GM15510 (cell line): ENCODE measurements around the gene DNAJB4.

Experiments
- POLR2A ChIP-seq: IDR thresholded peaks from 3 replicates; pipeline ENCODE4 v1.6.1; 2011; ENCODE audit warnings: borderline replicate concordance; ENCODE audit not compliant: insufficient read length; ENCODE audit errors: extremely low read depth

Gene DNAJB4

GRCh38 chr1:78009276-78009675 is 4.5 kb downstream of the DNAJB4 start:
- TF ChIP-seq POLR2A = no peak

DNA sequence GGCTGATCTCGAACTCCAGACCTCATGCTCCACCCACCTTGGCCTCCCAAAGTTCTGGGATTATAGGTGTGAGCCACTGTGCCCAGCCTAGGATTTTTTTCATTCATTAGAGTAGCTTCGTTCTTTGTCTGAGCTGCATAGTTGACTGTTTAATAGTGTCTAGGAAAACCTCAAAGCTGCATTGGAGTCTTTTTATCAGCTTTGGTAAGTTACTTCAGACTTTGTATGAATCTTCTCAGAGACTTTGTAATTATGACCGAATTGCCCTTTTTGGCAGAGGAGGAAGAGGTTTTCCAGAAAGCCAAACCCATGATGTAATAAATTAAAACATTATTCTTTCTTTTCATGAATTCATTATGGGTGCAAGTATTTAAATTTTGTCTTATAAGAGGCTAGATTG is 5.1 kb downstream of the DNAJB4 start:
- TF ChIP-seq POLR2A = no peak

- TF ChIP-seq POLR2A = no peak
Measured at GRCh38 chr1:78011050-78011449, 6.3 kb downstream of the DNAJB4 start.

- TF ChIP-seq POLR2A = no peak
Measured at GRCh38 chr1:78015148-78015547, 10.4 kb downstream of the DNAJB4 start.

DNA sequence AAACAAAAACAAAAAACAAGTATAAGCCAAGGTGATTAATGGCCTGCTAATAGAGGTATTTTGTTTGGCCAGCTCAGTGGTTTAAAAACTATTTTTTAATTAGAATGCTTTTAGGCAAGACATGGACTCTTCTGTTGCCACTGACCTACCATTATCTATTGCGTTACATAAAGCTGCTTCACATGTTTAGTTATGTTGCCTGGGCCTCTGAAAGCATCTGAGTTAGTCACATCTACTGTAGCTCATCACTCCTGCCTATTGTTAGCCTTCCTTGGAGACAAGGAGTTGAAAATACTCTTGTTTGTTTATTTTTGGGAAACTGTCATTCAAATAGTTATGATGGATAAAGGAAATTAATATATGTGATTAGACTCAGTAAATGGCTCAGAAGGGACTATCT is 14.3 kb downstream of the DNAJB4 start:
- no peak for TF ChIP-seq POLR2A

- TF ChIP-seq POLR2A = no peak
Measured at GRCh38 chr1:78029793-78030192, 25.1 kb downstream of the DNAJB4 start.

- TF ChIP-seq POLR2A = no peak
Measured at GRCh38 chr1:78032996-78033796, 28.5 kb downstream of the DNAJB4 start.

DNA sequence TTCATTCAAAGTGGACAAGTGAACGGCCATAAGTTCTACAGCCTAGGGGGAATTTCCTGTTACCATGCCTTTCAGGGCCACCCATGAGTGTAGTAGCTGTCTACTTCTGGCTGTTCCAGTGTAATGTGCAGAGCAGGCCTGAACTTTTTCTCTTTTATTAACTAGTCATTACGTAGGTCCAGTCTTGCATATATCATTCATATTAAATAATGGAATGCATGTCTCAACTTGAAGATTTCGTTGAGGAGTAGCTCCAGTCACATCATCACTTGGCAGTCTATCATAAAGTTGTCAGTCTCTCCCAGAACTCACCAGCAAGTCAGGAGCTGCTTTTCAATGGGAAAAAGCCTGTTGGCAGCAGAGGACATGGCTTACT is 29.0 kb downstream of the DNAJB4 start:
- TF ChIP-seq POLR2A = no peak

DNA sequence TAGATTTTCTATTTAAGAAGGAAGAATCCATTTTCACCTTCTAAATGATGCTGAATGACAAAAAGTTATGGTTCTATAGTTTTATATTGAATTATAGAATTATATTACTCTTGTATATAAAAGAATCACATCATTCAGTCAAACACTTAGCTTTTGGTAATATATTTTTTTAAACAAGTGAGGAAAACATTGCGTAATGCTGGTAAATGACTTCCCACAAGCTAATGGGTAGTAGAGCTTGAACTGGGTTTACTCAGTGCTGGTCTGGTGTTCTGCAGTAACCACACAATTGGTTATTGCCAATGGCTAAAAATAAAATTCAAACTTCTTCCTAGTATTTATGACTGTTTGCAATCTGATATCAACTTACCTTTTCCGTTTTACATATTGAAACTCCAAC is 30.4 kb downstream of the DNAJB4 start:
- TF ChIP-seq POLR2A = no peak

GRCh38 chr1:78036450-78036849 is 31.7 kb downstream of the DNAJB4 start:
- no peak for TF ChIP-seq POLR2A

GRCh38 chr1:78038071-78038470 is 33.3 kb downstream of the DNAJB4 start:
- TF ChIP-seq POLR2A = no peak

DNA sequence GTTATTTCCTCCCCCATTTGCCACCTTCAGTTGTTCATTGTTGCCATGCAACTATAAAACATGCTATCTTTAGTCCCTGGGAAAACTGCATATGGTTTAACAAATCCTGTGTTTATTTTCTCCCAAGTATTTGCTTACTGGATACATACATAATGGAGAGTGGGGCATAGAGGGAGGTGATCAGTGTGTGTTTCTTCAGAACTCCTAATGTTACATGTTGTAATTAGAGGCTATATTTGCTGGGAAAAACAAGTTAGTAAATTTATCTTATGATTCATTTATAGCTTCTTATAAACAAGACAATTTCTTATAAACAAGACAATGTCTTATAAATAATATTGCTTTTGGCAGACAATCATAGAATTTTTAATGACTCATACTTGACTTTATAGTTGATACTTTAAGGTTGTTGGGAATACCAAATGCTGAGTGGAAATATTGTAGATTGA is 33.8 kb downstream of the DNAJB4 start:
- no peak for TF ChIP-seq POLR2A

DNA sequence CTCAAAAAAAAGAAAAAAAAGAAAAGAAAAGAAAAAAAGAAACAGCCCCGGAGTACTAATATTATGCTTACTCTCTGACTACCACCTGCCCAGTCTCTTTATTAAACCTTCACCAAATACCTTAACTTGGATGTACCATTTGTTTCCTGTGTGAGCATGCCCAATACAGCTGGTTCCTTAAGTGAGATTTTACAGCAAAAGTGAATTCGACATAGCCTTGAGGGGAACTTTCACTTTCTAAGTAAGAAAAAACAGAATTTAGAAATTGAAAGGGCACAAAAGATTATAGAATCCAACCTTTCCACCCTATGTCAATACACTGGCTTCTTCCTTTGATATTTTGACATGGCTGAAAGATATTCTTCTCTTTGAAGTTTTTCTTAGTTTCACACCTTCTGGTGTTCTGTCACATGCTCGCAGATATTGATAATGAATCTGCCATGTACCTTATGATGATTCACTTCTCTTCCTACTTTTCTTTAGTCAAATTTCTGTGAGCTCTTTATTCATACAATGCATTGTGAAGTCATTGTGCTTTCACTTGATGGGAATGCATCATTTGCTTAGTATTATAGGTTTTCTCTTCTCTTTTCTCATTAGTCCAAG is 35.8 kb downstream of the DNAJB4 start:
- no peak for TF ChIP-seq POLR2A

DNA sequence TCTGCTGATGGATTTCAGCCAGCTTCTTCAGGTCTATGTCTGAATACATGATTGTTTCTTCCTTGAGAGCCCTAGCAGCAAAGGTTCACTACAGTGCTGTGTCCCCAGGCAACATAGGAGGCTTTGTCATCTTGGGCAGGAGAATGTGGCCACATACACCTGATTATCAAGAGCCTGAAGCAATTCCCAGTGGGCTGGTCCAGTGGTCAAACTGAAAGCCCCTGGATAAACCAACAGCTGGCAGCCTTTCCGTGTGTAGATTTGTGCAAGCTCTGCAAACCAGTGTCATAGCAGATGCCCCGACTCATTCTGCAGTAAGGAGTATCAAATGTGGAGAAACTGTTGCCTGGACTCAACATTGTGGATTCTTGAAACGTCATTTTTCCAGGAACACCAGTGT is 38.7 kb downstream of the DNAJB4 start:
- TF ChIP-seq POLR2A = no peak

DNA sequence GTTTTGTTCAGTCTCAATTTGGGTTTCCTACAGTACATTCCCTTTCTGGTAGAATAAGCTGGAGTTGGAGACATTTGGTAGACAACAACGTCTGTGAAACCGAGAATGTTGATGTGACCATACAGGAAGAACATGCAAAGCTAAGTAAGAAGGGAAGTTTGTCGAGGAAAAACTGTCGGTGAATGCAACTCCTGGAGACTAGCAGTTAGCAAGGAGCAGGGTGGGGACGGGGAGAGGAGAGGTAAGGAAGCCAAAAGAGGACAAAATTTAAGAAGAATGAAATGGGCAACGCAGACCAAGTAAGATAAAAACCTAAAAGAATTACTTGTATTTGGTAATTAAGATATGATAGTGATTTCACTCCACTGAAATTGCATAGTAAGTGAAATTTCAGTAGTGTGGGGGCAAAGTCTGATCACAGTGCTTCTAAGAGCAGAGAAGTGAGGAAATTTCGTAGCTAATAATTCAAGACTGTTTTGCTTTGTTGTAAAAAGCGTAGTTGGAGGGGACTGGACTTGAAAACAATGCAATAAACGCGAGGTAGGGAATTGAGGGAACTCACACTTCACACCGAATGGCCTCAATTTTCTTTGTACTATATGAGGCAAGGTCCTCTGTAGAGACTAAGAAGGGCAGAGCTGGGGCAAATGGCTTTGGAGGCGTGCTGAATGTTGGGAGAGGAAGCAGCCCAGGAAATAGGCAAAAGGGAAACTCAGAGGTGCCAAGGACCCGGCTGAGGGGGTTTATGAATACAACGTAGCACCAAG is 40.2 kb downstream of the DNAJB4 start:
- TF ChIP-seq POLR2A = no peak
